K562 (cell line): ENCODE measurements around the gene MMS19. TPM values are rescaled to one million over a fixed set of nuclear protein-coding genes. Genes with fewer than 3 reads are reported as not detected.

Experiments
- ATAC-seq: fragments of 200-7000 bp; cut with Tn5 transposase; 3 replicates; pipeline ENCODE4 v1.9.1; 2020; ENCODE audit warnings: moderate library complexity
- BruUV-seq: library from RNA; stranded (reverse); fragments of 400-500 nt; replicated peaks from 2 replicates; lab custom pipeline; 2021; lab: Mats Ljungman, UMichigan
- CTCF ChIA-PET: fragments of 300-600 bp; formaldehyde crosslinking; extraction: SDS; loops from one replicate; lab custom pipeline; 2021; ENCODE audit warnings: low intra/inter-chr PET ratio; lab: Yijun Ruan, JAX
- POLR2A ChIA-PET: fragments of 300-600, 350-650 bp; sonication (Branson Sonifier 250); formaldehyde crosslinking; extraction: SDS; loops from one replicate; lab custom pipeline; 2021; ENCODE audit warnings: antibody characterized with exemption, inconsistent platforms; lab: Yijun Ruan, JAX
- DNase-seq, 4 experiments: peaks; one replicate each; pipeline versions ENCODE4 v3.0.0 to v3.0.0-alpha.2; 2011 to 2018; ENCODE audit warnings: low spot score in 3 of 4, mixed read lengths in 3 of 4; ENCODE audit errors: extremely low read depth in 1 of 4
- FAIRE-seq: peaks from 2 replicates; lab custom pipeline; 2011; peaks lifted over from hg19 to GRCh38; lab: Jason Lieb, UNC
- H2AFZ ChIP-seq: 2 replicates; pipeline ENCODE4 v1.6.0; 2011; ENCODE audit warnings: low read depth, low read length, control low read depth, inconsistent platforms
- H3K27ac ChIP-seq: fragments of 200-600 bp; 3 replicates; pipeline ENCODE4 v1.8.0; 2011; ENCODE audit warnings: low read depth, mild to moderate bottlenecking, control low read depth, inconsistent platforms, low read length, moderate library complexity, mixed read lengths; ENCODE audit errors: extremely low read depth
- H3K27me3 ChIP-seq, 2 experiments: fragments of 300-600 bp in 1 of 2; 2 replicates in 1 of 2; 3 replicates in 1 of 2; pipeline versions ENCODE4 v1.6.0 to v1.8.0; 2011; ENCODE audit warnings: inconsistent platforms in 2 of 2, low read length in 2 of 2, mild to moderate bottlenecking in 1 of 2, mixed read lengths in 1 of 2, moderate library complexity in 1 of 2; ENCODE audit not compliant: control insufficient read depth in 2 of 2, insufficient read depth in 2 of 2
- H3K36me3 ChIP-seq: fragments of 300-600 bp; 3 replicates; pipeline ENCODE4 v1.8.0; 2011; ENCODE audit warnings: mild to moderate bottlenecking, low read length, inconsistent platforms; ENCODE audit not compliant: control insufficient read depth, insufficient read depth
- H3K4me1 ChIP-seq, 2 experiments: fragments of 200-600 bp in 1 of 2; replicated peaks in 1 of 2; 2 replicates in 1 of 2; 3 replicates in 1 of 2; pipeline versions ENCODE4 v1.5.1 to v1.8.0; 2011; ENCODE audit warnings: inconsistent platforms in 2 of 2, low read length in 2 of 2, mild to moderate bottlenecking in 1 of 2, mixed read lengths in 1 of 2, moderate library complexity in 1 of 2; ENCODE audit not compliant: control insufficient read depth in 2 of 2, insufficient read depth in 2 of 2
- H3K4me2 ChIP-seq: 2 replicates; pipeline ENCODE4 v1.6.1; 2011; ENCODE audit warnings: low read length, control low read depth, inconsistent platforms, mixed read lengths; ENCODE audit not compliant: insufficient read depth
- H3K4me3 ChIP-seq: fragments of 200-600 bp; sonication (generic), shearing (Covaris generic); 2 replicates; pipeline ENCODE4 v1.5.1; 2016; ENCODE audit warnings: control low read depth, inconsistent platforms
- H3K79me2 ChIP-seq: fragments of 200-600 bp; 3 replicates; pipeline ENCODE4 v1.8.0; 2011; ENCODE audit warnings: low read length, inconsistent platforms; ENCODE audit not compliant: control insufficient read depth, insufficient read depth
- H3K9ac ChIP-seq, 2 experiments: 2 replicates each; pipeline versions ENCODE4 v1.6.0 to v1.6.1; 2011; ENCODE audit warnings: low read depth in 2 of 2, low read length in 2 of 2, control low read depth in 1 of 2, inconsistent platforms in 1 of 2, mild to moderate bottlenecking in 1 of 2, mixed read lengths in 1 of 2; ENCODE audit not compliant: insufficient read depth in 1 of 2
- H3K9me1 ChIP-seq: one replicate; pipeline ENCODE4 v1.6.0; 2011; ENCODE audit warnings: inconsistent platforms, mild to moderate bottlenecking, low read length, moderate library complexity; ENCODE audit not compliant: control insufficient read depth, insufficient read depth
- H3K9me3 ChIP-seq: replicated peaks from 2 replicates; pipeline ENCODE4 v1.5.1; 2011; ENCODE audit warnings: low read depth, low read length, inconsistent platforms; ENCODE audit not compliant: control insufficient read depth, insufficient read depth
- H4K20me1 ChIP-seq: replicated peaks from 2 replicates; pipeline ENCODE4 v1.6.1; 2011; ENCODE audit warnings: low read length, inconsistent platforms, mixed read lengths; ENCODE audit not compliant: control insufficient read depth, insufficient read depth
- ERF ChIP-seq: fragments of 450-650 bp; formaldehyde crosslinking; IDR thresholded peaks from 2 replicates; pipeline ENCODE4 v1.4.0; 2020; ENCODE audit warnings: mild to moderate bottlenecking, mixed read lengths
- FOXP1 ChIP-seq: sonication (generic); formaldehyde crosslinking; IDR thresholded peaks from 2 replicates; pipeline ENCODE4 v1.8.0; 2022; ENCODE audit warnings: mild to moderate bottlenecking, missing genetic modification reagents
- GABPA ChIP-seq: fragments of 200-800 bp; sonication (Bioruptor generic); conservative IDR thresholded peaks from 2 replicates; pipeline ENCODE4 v1.6.1; 2016; ENCODE audit warnings: low read depth, missing genetic modification characterization, missing compliant biosample characterization
- KAT2B ChIP-seq: IDR thresholded peaks from one replicate; pipeline ENCODE4 v1.6.1; 2012; ENCODE audit warnings: low read depth, mild to moderate bottlenecking, control low read depth, inconsistent platforms, low read length, moderate library complexity
- MLX ChIP-seq, 2 experiments: fragments of 450-650 bp in 1 of 2; sonication (generic) in 1 of 2; formaldehyde crosslinking; conservative IDR thresholded peaks; 2 replicates each; pipeline versions ENCODE4 v1.4.0 to v1.8.1; 2020 to 2022; ENCODE audit warnings: mild to moderate bottlenecking in 1 of 2, missing genetic modification reagents in 1 of 2
- NFXL1 ChIP-seq: fragments of 450-650 bp; formaldehyde crosslinking; IDR thresholded peaks from 2 replicates; pipeline ENCODE4 v1.4.0; 2021; ENCODE audit warnings: mild to moderate bottlenecking
- PRPF4 ChIP-seq: fragments of 200-400 bp; formaldehyde crosslinking; IDR thresholded peaks from one replicate; pipeline ENCODE4 v1.6.1; 2017; ENCODE audit warnings: low read length, low read depth, mild to moderate bottlenecking; ENCODE audit not compliant: insufficient read depth, poor library complexity, severe bottlenecking
- SMARCA4 ChIP-seq: fragments of 450-650 bp; IDR thresholded peaks from 2 replicates; pipeline ENCODE4 v1.6.1; 2016
- SMARCB1 ChIP-seq: IDR thresholded peaks from 2 replicates; pipeline ENCODE4 v1.6.1; 2011; ENCODE audit warnings: improper control_type of control experiment, low read depth; ENCODE audit not compliant: insufficient read length
- SP1 ChIP-seq: sonication (generic); formaldehyde crosslinking; IDR thresholded peaks from 2 replicates; pipeline ENCODE4 v1.8.1; 2022; ENCODE audit warnings: mild to moderate bottlenecking, missing genetic modification reagents
- TAF1 ChIP-seq: IDR thresholded peaks from 2 replicates; pipeline ENCODE4 v1.6.1; 2011; ENCODE audit warnings: mild to moderate bottlenecking, low read length, moderate library complexity; ENCODE audit not compliant: insufficient read depth, control insufficient read depth, severe bottlenecking; ENCODE audit errors: extremely low read depth
- ZC3H8 ChIP-seq: fragments of 450-650 bp; IDR thresholded peaks from 2 replicates; pipeline ENCODE4 v1.6.1; 2017
- WGBS: fragments of 100-300 bp; shearing (Covaris generic); methylation state at CpG from one replicate; pipeline ENCODE4 v1.1.6; 2016; ENCODE audit warnings: low coverage, mixed read lengths; ENCODE audit not compliant: insufficient coverage; ENCODE audit errors: missing lambda C conversion rate; 5-methylcytosine and 5-hydroxymethylcytosine counted together
- in situ Hi-C: fragments of 300-500 bp; cut with MboI; formaldehyde crosslinking; loops from 4 replicates; pipeline ENCODE4 v1.15.0; 2018; ENCODE audit warnings: inconsistent platforms, mixed read lengths
- intact Hi-C: fragments of 100-400 bp; cut with micrococcal nuclease; formaldehyde crosslinking; loops from 2 replicates; pipeline ENCODE4 v1.14.2; 2022
- polyA plus RNA-seq, 8 experiments: library from polyadenylated mRNA; depleted of rRNA in 4 of 8; stranded (reverse) in 5 of 8; unstranded in 3 of 8; fragments of >200 nt; fragmentation: Nextera tagmentation in 2 of 8; fragmentation: Illumina TruSeq in 1 of 8; extraction: Ambion mirVana in 2 of 8; extraction: Trizol in 1 of 8; gene quantifications; 2 replicates each; pipeline versions ENCODE4 v1.2.1 to v1.2.3, GENCODE V29; 2011 to 2014; ENCODE audit warnings: inconsistent platforms in 1 of 8, missing spikeins in 1 of 8
- total RNA-seq, 7 experiments: library from RNA; depleted of rRNA in 6 of 7; stranded (reverse); fragments of >200 nt in 6 of 7; fragmentation: Illumina TruSeq in 2 of 7; extraction: Trizol in 2 of 7; gene quantifications; 2 replicates each; pipeline versions ENCODE4 v1.2.1 to v1.2.3, GENCODE V29; 2011 to 2021; ENCODE audit warnings: low replicate concordance in 1 of 7

MMS19 gene
- total and polyA plus RNA-seq, 9 of the 15 experiments (the other 6 are each of a cell fraction or from before 2014, with no cell fraction given): 40.1 to 110 (median 62.9) TPM

- TF ChIP-seq GABPA (tag) (no peak), TAF1 (no peak), SMARCA4 (no peak), MLX (CRISPR knock-in tag; conservative IDR thresholded peaks at IDR 0.05) (no peak), ERF (CRISPR knock-in tag) (no peak)
These were observed 2.0 kb upstream of the MMS19 start (continued) for GRCh38 chr10:97500297-97500575.

DNA sequence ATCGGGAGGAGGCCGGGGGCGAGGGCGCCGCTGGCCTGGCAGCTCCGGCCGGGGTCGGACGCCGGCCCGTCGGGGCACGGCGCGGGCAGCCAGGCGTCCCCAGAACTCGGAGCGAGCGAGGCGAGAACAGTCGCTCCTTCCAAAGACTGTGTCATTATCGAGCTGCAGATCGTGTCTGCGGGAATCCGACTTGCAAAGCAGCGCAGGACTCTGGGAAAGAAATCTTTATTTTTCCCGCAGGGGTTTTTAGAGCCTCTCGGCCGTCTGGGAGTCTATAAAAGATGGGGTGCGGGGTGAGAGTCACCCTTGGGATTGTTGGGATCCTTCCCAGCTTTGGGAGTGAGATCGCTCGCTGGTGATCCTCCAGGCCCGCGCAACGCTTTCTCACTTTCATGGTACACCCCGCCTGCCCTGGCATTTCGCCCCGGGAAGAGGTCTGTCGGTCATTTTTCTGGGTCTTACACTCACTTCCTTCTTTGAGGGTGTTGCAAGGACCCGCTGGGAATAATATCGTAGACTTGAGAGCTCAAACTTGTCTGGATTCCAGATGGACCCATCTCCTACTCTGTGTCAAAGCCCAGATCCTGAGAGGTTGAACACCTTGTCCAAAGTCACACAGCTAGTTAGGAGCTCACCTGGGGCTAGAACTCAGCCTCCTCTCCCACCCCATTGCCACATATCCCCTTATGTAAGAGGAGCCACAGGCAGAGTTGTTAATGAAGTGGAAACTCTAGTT lies 1.5 kb upstream of the MMS19 start:
- Histone ChIP-seq H3K27ac (no peak overlapping the region), H3K9me1 (no peaks in the 10 kb centered on the region), H3K4me1 (peaks cover 5 to 30% of the 10 kb centered on the region in 2 experiments; a peak in 3 of 5 replicates), H3K79me2 (peaks cover 35% of the 10 kb centered on the region), H3K4me2 (peak overlapping the region; percentile 91), H2AFZ (peak overlapping the region; percentile 94), H4K20me1 (peaks cover 11% of the 10 kb centered on the region; the same call in 1 of the 2 replicates), H3K4me3 (peak overlapping the region; percentile 97), H3K36me3 (peaks cover 8% of the 10 kb centered on the region; the same call in 1 of the 3 replicates), H3K9me3 (no peaks in the 10 kb centered on the region), H3K27me3 (peaks cover 6 to 26% of the 10 kb centered on the region in 2 experiments; a peak in 3 of 5 replicates), H3K9ac (peak overlapping the region in 1 of 2 experiments; percentile 94; a peak in 3 of 4 replicates)
- in situ Hi-C loops (no loop called here), intact Hi-C loops (no loop called here)
- FAIRE-seq (no peak), ATAC-seq (no peak), DNase-seq (peak in 1 of 4 experiments; percentile 24)
- WGBS: 15% methylated on average over 37 of the region's 41 CpGs
- CTCF ChIA-PET: interaction anchor here (0.6 kb wide), 1 partner anchor 53 kb away, joined by 6 read pairs; no protein-coding TSS in a partner anchor
- BruUV-seq: no TSS peak
- POLR2A ChIA-PET: interaction anchor here (0.5 to 1.4 kb wide), 3 partner anchors 11 to 73 kb away, joined by 3 to 4 read pairs (median 3); no protein-coding TSS in a partner anchor
- no peak for TF ChIP-seq FOXP1 (CRISPR knock-in tag)
- TF ChIP-seq KAT2B: no peak
- no peak for TF ChIP-seq PRPF4
- no peak for TF ChIP-seq ZC3H8
- no peak for TF ChIP-seq NFXL1
- TF ChIP-seq SP1: no peak
- TF ChIP-seq SMARCB1: no peak
